GM10847 (cell line): ENCODE measurements around the gene NAA40.

Source experiments
- POLR2A ChIP-seq: IDR thresholded peaks from 2 replicates; pipeline ENCODE4 v1.6.1; 2011; ENCODE audit not compliant: insufficient read length; ENCODE audit errors: extremely low read depth

The NAA40 gene

GRCh38 chr11:63909591-63910506 lies 29.0 kb upstream of the NAA40 start:
- TF ChIP-seq POLR2A: no peak

- no peak for TF ChIP-seq POLR2A
Measured at GRCh38 chr11:63910675-63911074, 28.1 kb upstream of the NAA40 start.

GRCh38 chr11:63911440-63911839 lies 27.4 kb upstream of the NAA40 start:
- no peak for TF ChIP-seq POLR2A

GRCh38 chr11:63911876-63912275 lies 26.9 kb upstream of the NAA40 start:
- TF ChIP-seq POLR2A: no peak

- no peak for TF ChIP-seq POLR2A
Measured at GRCh38 chr11:63912678-63913077, 26.1 kb upstream of the NAA40 start.

GRCh38 chr11:63913866-63914830 lies 24.7 kb upstream of the NAA40 start:
- TF ChIP-seq POLR2A: no peak

GRCh38 chr11:63914896-63915691 lies 23.7 kb upstream of the NAA40 start:
- TF ChIP-seq POLR2A: no peak

- no peak for TF ChIP-seq POLR2A
Measured at GRCh38 chr11:63915961-63916836, 22.6 kb upstream of the NAA40 start.

GRCh38 chr11:63916837-63917691 lies 21.7 kb upstream of the NAA40 start, which contains the start of gene RCOR2:
TSS of gene RCOR2 (minus strand) at chr11:63917164. CDS start at chr11:63916456, 708 bp downstream.
- TF ChIP-seq POLR2A: no peak

- TF ChIP-seq POLR2A: no peak
Measured at GRCh38 chr11:63917692-63918506, 20.9 kb upstream of the NAA40 start.

GRCh38 chr11:63918507-63919191 lies 20.2 kb upstream of the NAA40 start:
- no peak for TF ChIP-seq POLR2A
